HG03558 (cell line): ENCODE data around the gene VTI1A.
"Not testable (repeated sequence)": the region's sequence is repeated elsewhere in the genome, so short reads cannot be mapped to it uniquely, and the experiment has no call there.

ENCODE experiments used
- ATAC-seq: cut with Tn5 transposase; IDR thresholded peaks from one replicate; pipeline ENCODE4 v1.9.1; 2021; ENCODE audit warnings: moderate number of reproducible peaks; ENCODE audit not compliant: unreplicated experiment; ENCODE audit errors: extremely low read depth

The VTI1A gene

DNA sequence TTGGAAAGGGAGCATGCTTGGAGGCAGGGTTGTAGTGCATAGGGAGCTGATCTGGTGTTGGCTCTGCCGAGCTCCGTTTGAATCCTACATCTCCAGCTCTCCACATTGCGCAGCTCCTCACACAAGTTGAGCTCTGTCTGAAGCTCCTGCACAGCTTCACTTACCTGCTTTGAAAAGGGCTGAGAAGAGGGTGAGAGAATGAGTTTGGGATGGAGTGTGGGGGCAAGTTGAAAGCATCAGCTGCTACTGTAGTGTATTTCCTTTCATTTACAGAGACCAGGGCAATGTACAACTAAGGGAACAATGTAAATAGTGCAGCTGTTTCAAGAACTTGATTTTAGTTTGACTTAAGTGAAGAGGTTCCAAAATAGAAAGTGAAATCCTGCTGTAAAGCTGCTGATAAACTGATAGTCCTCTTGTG lies 88.5 kb downstream of the VTI1A start:
- no peak for ATAC-seq

DNA sequence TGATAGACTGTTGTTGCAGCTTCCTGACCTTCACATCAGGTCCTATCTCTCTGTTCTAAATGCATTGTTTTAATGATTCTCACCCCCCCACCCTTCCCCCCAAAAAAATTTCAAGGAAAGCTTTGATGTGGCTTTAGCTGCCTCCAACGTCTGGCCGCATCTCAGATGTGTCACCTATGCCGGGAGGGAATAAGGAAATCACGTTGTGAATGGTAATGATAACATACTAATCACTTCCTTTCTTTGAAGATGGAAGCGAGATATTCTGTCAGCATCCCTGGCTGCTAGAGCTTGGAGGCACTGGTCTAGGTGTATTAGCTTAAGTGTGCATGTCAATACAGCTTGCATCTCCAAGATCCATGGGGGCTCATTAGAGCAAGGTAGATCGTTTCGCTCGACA lies 89.6 kb downstream of the VTI1A start:
- ATAC-seq, result no peak

DNA sequence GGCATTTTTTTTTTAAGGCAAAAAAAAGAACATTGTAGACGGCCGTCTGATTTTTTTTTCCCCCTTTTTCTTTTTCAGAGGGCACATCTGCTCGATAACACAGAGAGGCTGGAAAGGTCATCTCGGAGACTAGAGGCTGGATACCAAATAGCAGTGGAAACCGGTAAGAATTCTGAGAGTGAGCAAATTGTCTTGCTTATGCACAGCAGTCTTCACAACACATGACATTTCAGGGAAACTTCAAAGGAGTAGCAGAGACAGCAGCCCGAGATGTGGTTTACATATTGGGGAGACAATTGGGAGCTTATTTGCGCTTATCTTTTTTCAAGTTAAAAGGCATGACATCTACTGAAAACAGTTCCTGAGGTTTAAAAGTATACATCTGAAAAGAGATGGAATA lies 91.2 kb downstream of the VTI1A start:
- no peak for ATAC-seq

DNA sequence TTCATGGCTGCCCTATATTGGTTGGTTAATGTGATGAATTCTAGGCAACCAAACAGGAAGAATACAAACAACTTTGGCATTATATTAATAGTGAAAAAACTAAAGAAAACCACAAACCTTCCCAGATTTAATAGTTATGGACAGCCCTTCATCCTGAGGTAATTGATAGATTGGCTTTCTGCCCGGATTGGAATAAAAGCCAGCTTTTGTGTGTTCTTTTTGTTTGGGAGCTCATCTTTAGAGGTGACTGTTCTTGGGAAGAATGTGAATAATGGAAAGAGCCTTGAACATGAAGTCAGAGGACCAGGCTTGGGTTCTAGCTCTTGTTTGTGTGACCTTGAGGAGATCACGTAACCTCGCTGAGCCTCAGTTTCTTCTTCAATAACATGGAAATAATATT lies 92.3 kb downstream of the VTI1A start:
- ATAC-seq, result no peak

DNA sequence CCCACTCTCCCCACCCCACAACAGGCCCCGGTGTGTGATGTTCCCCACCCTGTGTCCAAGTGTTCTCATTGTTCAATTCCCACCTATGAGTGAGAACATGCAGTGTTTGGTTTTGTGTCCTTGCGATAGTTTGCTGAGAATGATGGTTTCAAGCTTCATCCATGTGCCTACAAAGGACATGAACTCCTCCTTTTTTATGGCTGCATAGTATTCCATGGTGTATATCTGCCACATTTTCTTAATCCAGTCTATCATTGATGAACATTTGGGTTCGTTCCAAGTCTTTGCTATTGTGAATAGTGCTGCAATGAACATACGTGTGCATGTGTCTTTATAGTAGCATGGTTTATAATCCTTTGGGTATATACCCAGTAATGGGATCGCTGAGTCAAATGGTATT lies 95.8 kb downstream of the VTI1A start:
- not testable (repeated sequence) for ATAC-seq

DNA sequence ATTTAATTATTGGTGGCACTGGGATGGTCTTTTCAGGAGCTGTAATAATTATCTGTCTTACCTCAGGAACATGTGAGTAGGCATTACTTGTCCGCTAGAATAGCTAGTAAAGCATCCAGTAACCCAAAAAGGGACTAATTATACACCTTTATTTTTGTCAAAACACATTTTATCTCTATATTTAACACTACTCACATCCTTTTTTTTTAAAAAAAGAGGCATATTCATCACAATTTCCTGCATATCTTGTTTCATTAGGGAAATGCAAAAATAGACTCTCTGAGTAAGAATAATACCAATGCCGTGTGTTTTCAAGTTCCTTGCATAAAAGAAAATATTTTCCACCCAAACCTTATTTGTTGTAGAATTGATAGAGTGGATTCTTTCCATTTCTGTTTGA lies 99.5 kb downstream of the VTI1A start:
- ATAC-seq, result no peak

DNA sequence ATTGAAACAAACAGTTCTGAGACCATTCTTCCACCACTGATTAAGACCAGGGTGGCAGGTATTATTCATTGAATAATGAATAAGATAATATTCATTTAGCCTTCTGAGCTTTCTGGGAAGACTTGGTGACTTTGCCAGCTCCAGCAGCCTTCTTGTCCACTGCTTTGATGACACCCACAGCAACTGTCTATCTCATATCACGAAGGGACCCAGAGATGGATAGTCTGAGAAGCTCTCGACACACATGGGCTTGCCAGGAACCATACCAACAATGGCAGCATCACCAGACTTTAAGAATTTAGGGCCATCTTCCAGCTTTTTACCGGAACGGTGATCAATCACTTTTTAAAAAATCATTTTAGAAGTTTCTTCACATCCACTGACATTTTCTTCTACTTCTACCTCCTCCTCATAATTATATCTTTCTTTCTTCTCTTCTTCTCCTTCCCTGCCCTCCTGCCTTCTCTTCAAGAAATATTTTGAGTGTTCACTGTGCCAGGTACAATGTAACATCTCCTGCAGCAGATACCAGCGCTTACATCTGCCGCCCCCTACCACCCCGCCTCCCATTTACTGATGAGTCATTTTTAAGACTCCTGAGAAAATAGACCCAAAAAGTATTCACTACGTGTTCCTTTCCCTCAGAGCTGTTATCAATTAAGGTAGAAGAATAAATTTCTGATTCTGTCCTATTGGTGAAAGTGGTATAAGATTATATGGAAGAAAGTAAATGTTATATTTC lies 101.7 kb downstream of the VTI1A start:
- no peak for ATAC-seq

DNA sequence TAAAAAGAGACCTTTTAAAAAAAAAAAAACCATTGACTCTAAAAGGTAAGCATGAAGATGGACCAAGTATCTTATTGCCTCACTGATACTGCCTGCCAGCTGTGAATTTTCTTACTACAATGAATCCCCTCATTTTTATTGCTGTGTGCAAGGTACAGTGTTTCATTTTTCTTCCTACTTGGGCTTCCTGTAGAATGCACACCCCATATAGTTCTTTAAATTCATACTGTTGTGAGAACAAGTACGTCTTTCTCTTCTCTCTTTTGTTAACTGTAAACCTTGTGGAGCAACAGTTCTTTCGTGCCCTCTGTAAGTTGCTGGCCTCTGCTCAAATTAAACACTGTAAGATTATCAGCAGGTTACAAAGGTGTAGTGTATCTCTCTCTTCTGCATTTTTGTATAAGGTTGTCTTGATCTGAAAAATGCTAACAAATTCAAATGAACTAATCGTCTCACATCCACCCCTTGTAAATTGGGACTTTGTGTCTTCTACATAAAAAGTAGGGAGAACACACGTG lies 105.6 kb downstream of the VTI1A start:
- ATAC-seq, result no peak

DNA sequence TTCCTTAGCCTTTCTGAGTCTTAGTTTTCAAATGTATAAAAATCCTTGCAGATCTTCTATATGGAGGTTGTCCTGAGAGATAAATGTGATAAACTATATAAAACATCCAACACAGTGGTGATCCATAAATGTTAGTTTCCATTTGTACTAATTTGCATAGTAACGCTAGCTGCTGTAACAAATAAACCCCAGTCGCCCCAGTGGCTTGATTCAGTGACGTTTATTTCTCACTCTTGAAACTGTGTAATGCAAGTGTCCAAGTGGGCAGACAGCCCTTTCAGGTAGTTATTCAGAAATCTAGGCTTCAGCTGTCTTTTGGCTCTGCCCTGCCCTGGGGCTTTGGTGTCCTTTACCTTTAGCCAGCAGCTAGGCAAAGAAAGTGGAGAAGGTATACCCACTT lies 106.3 kb downstream of the VTI1A start:
- no peak for ATAC-seq

DNA sequence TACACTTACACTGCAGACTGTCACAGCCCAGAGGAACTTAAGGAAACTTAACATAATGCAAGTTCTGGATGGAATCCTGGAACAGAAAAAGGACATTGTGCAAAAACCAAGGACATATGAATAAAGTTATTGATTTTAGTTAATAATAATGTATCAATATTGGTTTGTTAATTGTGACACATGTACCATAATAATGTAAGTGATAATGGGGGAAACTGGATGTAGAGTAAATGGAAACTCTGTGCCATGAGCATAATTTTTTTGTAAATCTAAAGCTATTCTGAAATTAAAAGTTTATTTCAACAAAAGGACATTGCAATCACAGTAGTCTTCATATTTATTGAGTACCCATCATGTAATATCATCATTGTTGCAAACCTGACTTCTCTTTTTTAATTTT lies 107.2 kb downstream of the VTI1A start:
- no peak for ATAC-seq

DNA sequence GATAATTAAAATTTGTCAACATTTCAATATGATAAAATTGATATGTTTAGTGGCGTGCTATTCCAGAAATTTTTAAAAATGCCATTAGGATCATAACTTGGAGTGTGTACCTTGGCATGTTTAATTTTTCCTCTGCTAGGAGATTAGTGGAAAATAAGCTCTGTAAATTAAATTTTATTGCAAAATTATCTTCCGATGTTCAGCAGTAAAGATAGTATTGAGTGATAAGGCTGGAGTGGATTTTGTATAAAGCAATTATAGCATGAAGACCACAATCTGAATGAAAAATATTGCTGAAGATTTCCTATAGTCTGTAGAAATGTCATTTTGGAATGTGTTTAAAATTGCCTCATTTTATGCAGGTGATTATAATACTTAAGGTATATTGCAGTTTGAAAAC lies 110.2 kb downstream of the VTI1A start:
- no peak for ATAC-seq

DNA sequence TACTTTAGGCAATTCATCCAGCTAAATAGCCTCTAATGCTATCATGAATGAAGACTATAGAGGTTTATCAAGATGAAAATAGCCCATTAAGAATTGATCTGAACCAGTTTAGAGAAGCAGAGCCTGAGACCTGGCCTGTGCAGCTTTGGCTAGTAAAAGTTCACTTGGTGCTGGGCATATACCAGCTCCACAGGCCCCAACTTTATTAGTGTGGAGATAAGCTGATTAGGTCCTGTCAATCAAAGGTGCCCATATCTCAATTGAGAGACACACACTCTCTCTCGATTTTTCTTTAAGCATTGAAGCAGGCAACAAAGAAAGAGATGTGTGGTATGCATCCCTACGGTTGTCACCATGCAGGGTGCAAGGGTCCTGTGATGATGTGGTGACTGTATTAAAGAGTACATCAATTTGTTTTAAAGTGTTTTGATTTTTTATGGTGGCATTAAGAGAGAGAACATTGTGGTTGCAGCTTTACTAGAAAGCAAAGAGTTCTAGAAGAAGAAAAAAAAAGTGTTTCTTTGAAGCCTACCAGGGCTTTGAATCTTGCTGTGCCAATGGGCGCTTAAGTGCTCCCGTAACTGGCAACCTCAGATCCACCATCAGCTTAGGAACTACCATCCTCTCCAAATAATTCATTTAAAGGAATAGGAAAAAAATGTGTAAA lies 111.6 kb downstream of the VTI1A start:
- no peak for ATAC-seq

DNA sequence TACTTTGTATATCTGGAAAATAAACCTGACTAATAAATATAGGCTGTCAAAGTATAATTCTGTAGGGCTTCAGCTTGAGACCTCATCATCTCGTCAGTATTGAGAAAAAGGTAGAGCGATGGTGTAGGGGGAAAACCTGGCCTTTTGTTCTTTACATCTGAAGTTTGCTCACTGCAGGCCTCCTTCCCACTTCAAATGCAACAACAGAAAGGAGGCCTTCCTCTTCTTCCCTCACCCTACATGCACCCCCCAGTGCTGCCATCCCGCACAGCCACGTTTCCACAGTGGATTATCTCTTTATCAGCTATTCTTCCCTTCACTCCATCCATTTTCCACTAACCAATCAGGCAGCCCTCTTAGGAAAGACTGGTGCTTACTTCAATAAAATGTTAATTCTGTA lies 112.3 kb downstream of the VTI1A start:
- no peak for ATAC-seq

DNA sequence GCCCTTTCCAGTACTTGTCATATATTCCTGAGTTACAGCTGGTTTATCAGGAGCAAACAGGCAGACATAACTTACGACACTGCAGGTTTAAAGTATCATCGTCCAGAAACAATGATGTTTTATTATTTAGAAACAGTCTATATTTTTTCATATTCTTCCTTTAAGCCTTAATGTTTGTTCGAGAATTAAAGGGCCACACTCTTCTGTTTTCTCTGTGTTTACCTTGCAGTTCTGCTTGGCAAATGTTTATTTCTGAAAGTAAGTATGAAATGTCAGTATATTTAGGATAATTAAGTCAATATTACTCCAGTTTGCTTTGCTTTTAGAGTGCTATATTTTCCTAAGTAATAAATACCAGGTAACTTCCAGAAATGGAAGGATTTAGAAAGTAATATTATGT lies 115.1 kb downstream of the VTI1A start:
- ATAC-seq, result no peak

DNA sequence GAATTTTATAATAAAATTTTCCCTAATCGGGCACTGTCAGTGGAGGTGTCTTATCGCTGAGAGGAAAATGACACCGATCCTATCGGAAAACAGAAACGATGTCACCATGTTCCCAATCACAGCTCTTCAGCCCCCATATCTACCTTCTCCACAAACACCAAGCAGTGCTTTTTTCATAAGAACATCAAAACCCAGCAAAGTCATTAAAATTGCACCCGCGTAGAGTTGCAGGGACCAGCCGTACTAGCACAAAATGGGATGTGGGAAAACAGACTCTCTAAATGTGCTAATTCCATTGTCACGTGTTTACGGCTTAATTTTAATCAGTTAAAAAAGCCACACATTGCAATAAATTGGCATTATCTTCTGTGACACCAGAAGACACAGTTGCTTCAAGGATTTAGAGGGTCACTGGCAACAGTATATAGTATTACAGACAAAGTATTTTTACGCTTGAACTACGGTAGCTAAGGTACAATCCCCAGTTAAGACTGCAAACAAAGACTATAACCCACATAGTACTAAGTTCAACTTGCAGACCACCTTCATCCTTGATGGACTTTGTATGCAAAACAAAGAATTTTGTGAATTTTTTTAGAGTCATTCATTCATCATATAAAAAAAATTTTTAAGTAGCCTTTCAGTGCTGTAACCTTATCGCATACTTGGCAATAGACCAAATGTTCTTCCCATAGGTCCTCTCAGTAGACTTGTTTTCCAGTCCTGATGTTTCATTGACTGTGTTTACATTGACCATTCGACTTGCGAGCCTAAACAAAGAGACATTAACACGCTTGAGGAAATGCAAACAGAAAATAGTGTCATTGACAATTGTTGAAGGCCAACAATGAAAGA lies 116.0 kb downstream of the VTI1A start:
- no peak for ATAC-seq

DNA sequence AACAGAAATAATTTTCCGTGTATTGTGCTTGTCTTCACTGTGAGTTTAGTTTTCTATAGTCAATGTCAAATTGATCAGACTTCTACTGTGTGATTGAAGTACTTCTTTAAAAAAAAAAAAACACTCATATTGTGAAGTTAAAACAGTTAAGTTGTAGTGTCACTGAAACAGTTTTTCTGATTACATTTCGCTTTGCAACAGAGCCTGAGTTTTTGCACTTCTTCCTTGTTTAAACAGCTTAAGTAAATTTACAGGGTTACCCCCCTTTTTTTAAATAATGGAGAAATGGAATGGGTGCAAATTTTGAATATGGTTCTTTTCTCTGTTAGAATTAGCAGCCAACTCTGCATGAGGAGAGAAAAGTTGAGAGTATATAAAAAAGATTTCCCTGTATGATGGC lies 117.3 kb downstream of the VTI1A start:
- ATAC-seq, result no peak

DNA sequence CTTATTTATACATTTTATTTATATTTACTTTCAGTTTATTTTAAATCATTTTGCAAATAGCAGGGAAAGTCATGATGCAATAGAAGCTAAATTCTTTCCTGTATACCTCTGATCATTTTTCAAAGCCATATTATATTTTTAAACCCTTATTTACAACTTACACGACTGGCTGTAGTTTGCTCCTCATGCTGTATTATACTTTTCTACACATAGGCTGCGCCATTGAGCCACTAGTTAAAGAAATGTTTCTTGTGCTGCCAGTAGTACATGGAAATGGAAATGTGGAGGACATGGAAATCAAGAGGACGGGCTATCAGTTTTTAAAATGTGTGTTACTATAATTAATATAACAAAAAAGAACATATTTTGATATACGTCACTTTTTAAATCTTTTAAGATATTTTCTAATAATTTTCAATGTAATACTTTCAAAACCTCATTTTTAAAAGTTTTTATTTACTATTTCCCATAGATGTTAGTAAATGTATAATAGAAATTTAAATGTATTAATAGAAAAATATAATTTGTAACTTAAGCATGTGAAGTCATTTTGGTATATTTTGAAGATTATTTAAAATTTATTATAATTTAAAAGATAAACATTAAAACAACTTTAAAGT lies 118.5 kb downstream of the VTI1A start:
- ATAC-seq, result no peak

DNA sequence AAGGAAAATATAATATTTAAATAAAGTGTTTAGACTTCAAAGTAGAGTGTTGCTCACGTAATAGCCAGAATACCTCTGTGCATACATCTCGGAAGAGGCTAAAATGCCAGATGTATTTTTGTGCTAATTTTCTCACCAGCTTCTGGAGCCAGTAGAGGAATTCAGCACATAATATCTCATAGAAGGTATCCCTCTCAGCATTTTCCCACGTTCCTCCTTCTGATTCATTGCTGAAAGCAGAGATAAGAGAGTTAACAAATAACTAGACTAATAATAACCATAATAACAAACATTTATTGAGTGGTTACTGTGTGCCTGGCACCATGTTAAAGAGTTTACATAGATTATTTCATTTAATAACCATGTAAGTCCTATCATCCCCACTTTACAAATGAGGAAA lies 123.6 kb downstream of the VTI1A start:
- no peak for ATAC-seq

DNA sequence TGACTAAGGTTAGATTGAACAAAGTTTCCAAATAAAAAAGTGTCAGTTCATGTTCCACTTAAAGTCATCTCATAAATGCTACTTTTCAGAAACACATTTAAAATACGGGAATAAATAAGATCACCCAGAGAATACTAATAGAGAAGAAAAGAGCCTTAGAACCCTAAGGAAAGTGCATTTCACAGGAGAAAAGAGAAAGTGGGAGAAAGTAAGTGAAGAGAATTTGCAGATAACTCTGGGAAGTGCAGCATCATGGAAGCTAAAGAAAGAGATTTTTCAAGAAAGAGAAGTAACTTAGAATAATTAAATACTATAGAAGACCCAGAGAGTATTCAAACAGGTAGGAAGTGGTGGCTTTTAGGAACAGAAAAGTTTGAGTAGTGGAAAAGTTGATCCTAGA lies 132.6 kb downstream of the VTI1A start:
- no peak for ATAC-seq

DNA sequence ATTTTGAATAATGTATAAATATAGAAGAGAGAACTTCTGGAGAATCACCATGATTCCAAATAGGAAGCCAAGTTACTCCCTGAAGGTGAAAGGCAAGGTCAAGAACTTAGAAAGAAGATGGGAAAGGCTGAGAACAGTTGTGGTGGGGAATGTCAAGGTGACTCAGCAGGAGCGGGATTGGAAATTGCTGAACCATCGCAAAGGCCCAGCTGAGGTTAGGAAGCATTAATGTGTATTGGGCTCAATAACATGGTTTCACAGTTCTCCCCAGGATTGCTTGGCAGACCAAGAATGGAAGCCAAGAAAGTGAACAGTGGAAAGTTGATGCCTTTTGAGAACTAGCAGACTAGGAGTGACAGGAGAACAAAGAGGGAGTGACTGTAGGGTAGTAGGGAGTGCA lies 133.3 kb downstream of the VTI1A start:
- no peak for ATAC-seq

DNA sequence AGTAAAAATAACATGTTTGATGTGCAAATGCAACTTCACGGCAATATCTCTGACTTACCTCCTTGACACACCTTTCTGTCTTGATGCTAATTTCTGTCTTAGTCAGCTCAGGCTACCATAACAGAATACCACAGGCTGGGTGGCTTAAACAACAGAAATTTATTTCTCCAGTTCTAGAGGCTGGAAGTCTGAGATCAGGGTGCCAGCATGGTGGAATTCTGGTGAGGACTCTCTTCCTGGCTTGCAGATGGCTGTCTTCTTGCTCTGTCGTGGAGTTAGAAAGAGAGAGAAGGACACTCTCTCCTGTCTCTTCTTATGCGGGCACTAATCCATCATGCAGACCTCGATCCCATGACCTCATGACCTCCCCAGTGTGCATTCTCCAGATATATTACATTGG lies 134.9 kb downstream of the VTI1A start:
- ATAC-seq, result no peak
